HL-60 (cell line): ENCODE results near the gene CD34.
A peak's percentile ranks its signal among the peaks of the same experiment; 100 is the strongest.

Source experiments
- DNase-seq, 2 experiments: peaks; one replicate each; pipeline ENCODE4 v3.0.0-alpha.2; 2010 to 2020; ENCODE audit warnings: low read depth in 1 of 2, low spot score in 1 of 2
- H3K27ac ChIP-seq: fragments of 250-450 bp; sonication (Bioruptor Pico); replicated peaks from 2 replicates; pipeline ENCODE4 v1.5.1; 2020; ENCODE audit warnings: mild to moderate bottlenecking, moderate library complexity
- H3K27me3 ChIP-seq: fragments of 250-450 bp; sonication (Bioruptor Pico); 2 replicates; pipeline ENCODE4 v1.5.1; 2021; ENCODE audit warnings: mild to moderate bottlenecking, moderate library complexity; ENCODE audit not compliant: insufficient read depth, poor library complexity, severe bottlenecking
- H3K4me3 ChIP-seq: replicated peaks from 2 replicates; pipeline ENCODE4 v1.5.1; 2011; ENCODE audit warnings: mild to moderate bottlenecking, control low read depth, low read length; ENCODE audit not compliant: insufficient read depth
- CTCF ChIP-seq: IDR thresholded peaks from one replicate; pipeline ENCODE4 v1.5.1; 2011; ENCODE audit warnings: low read length, control low read depth, inconsistent platforms; ENCODE audit not compliant: insufficient read depth
- GABPA ChIP-seq: IDR thresholded peaks from 2 replicates; pipeline ENCODE4 v1.6.1; 2012; ENCODE audit warnings: low read depth
- POLR2AphosphoS5 ChIP-seq: IDR thresholded peaks from 2 replicates; pipeline ENCODE4 v1.6.1; 2012; ENCODE audit warnings: low read depth
- REST ChIP-seq: IDR thresholded peaks from 2 replicates; pipeline ENCODE4 v1.6.1; 2012; ENCODE audit warnings: low read depth; ENCODE audit not compliant: insufficient replicate concordance
- SPI1 ChIP-seq: IDR thresholded peaks from 2 replicates; pipeline ENCODE4 v1.6.1; 2012; ENCODE audit warnings: low read depth, mild to moderate bottlenecking, borderline replicate concordance
- long read RNA-seq: library from polyadenylated mRNA; unstranded; transcript quantifications from one replicate; pipeline ENCODE4 v2.0.0, GENCODE V29; 2020

Gene CD34
- long read RNA-seq: 0 reads

- TF ChIP-seq GABPA (no peak), SPI1 (no peak), CTCF (no peak), POLR2AphosphoS5 (no peak), REST (no peak)
- no peak within 1 kb of the TSS for H3K27ac ChIP-seq
- H3K4me3 ChIP-seq: no peak within 1 kb of the TSS
- peaks cover 23% of the 10 kb centered on the region for H3K27me3 ChIP-seq
- DNase-seq: no peak
These were observed at the start of gene CD34 for GRCh38 chr1:207910591-207911354. Gene CD34, minus strand, starts transcription at chr1:207911125. Its CDS starts 45 bp downstream, at chr1:207911080.

GRCh38 chr1:207960346-207960745 is 49.4 kb upstream of the CD34 start:
- DNase-seq: no peak
- H3K27me3 ChIP-seq: peaks cover 16% of the 10 kb centered on the region
- H3K27ac ChIP-seq: no peak overlapping the region
- H3K4me3 ChIP-seq: no peak overlapping the region
- TF ChIP-seq POLR2AphosphoS5 (no peak), GABPA (no peak)

GRCh38 chr1:207959910-207960309 is 49.0 kb upstream of the CD34 start:
- Histone ChIP-seq H3K27me3 (peaks cover 16% of the 10 kb centered on the region), H3K4me3 (no peak overlapping the region), H3K27ac (no peak overlapping the region)
- DNase-seq: no peak
- TF ChIP-seq SPI1 (no peak), REST (no peak), POLR2AphosphoS5 (no peak), CTCF (no peak), GABPA (no peak)

GRCh38 chr1:207959141-207959825 is 48.4 kb upstream of the CD34 start:
- H3K27ac ChIP-seq: no peak overlapping the region
- DNase-seq: no peak
- no peak for TF ChIP-seq POLR2AphosphoS5
- no peak for TF ChIP-seq CTCF
- no peak for TF ChIP-seq GABPA
- no peak for TF ChIP-seq SPI1
- TF ChIP-seq REST: no peak
- H3K4me3 ChIP-seq: peak overlapping the region; percentile 5; the same call in 1 of the 2 replicates
- peaks cover 16% of the 10 kb centered on the region for H3K27me3 ChIP-seq
